Anterior cingulate cortex (tissue), 58 donors: ENCODE results near the gene ABCD1.
"Not testable (repeated sequence)": the region's sequence is repeated elsewhere in the genome, so short reads cannot be mapped to it uniquely, and the experiment has no call there.

Experiments used
- DNase-seq, 58 donors: peaks; one replicate each; lab custom pipeline; 2025; lab: John Stamatoyannopoulos, UW

Gene ABCD1

DNA sequence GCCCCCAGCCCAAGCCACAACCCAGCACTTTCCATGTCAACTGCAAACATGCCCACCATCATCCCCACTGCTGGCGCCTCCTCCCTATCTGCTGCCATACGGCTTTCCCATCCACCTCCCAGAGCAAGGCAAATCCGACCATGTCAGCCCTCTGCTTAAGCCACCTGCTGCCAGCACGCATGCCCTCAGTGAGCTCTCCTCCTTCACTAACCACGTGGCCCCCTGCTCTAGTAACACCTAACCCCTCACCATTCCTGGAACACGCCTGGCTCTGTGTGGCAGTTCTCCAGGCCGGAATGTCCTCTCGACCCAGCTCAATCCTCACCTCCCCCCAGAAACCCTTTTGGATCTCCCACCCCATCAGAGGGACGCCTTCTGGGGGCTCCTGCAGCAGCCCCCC, 17.9 kb upstream of the ABCD1 start:
- no peak for DNase-seq

DNA sequence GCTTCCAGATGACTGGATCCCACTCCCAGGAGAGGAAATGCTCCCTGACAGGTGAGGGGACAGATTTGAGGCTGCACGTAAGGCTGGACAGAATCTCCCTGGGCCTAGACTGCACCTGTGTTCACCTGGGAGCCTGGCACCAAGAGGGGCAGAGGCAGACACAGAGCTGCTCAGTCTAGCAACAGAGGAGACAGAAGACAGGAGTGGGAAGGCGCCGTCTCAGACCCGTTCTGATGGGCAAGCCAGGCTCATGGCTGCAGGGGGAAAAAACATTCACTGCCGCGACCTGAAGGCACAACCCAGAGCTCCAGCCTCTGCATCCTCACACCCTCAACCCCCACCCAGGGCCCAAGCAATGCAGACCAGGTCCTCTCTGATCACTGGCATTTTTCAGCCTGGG, 17.2 kb upstream of the ABCD1 start:
- DNase-seq, result no peak

DNA sequence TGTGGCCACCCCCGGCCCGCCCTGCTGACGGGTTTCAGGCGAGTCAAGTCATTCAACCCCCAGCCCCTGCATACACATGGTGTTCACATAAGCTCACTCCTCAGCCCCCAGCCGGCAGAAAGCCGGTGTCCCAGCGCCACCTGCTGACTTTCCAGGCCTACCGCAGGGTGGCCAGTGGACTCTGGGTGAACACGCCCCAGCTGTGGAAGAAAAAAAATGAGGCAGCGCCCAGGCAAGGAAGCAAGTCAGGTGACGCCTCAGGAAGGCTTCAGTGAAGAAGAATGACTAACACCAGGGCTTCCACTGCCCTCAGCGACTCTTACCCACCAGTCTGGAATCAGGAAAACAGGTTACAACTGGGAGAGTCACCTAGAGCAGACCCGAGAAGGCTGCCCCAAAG, 16.2 kb upstream of the ABCD1 start:
- DNase-seq, result peak in 50 of 58 donors; percentile 2 to 68 (median 42)

DNA sequence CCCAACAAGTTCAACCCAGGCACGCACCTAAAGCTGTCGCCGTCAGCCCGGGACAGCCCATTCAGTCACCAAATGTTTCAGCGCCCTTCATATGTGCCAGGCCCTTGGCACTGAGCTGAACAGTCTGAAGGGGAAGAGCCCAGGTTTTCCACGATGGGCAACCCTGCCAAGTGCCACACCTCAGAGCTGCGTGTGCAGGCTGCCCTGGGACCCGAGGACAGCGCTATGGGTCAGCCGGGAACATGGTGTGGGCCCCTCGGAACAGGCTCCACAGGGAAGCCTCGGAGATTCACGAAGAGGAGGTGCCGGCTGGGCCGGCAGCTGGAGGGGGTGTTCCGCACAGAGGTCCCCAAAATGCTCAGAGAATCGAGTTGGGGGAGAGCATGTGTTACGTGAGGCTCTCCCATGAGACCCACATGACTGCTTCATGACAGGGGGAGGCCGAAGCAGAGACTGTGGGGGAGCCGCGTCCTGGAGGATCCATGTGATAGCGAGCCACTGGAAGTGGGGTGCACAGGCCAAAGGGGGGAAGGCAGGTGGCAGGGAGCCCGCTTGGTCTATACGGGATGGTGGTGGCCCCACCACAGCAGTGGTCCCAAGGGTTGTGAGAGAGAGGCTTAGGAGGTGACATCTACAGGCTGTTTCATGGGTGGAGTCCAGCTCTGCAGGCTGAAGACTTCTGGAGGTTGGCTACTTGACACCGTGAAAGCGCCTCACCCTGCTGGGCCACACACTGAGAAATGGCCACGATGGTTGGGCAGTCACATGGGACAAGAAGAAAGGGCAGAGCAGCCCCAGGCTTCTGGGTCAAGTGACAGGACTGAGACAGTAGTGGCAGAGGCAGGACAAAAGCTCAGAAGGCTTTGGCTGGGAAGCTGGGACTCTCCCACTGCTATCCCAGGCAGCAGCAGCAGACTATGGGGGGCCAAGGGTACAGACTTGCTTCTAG, 14.7 kb upstream of the ABCD1 start:
- no peak for DNase-seq

DNA sequence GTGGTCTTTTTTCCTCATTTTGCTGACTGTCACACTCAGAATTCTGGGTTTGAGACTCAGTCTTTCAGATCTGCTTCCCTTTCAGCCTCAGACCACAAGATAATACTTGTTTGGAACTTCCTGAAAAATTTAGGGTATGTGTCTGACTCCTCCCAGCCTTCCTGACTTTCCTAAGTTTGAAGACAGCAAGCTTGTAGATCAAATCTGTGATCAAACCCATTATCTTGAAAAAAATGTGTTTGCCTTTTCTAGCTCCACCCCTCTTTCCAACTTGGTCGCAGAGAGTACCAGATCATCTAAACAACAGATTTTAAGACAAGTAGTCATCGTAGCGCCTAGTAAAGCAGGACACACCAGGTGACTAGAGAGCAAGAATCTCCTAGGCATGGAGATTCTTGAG, 10.4 kb upstream of the ABCD1 start:
- no peak for DNase-seq

DNA sequence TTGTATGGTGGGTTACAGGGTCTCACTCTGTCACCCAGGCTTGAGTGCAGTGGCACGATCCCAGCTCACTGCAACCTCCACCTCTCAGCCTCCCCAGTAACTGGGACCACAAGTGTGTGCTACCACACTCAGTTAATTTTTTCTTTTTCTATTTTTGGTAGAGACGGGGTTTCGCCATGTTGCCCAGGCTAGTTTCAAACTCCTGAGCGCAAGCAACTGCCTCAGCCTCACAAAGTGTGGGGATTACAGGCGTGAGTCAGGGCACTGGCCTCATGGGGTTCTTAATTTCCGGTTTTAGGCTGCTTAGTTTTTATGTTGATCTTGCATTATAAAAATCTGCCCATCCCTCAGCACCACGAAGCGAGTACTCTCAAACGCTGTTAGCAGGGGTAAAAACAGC, 7.2 kb upstream of the ABCD1 start:
- no peak for DNase-seq

DNA sequence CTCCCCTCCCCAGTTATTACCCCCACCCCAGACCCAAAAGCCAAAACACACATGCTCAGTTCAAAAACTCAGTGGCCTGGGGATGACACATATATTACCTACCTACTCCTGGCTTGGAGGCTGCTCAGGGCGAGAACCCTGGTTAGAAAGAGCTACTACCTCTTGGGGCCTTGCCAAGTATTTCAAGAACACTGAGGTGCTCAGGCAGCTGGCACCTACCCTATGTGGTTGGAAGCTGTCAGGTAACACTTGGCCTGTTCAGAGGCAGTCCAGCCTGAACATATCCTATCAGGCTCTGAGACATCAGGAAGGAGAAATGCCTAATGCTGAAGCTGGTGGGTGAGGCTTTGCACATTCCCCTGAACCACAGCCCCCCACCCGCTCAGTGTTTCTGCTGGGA, 5.4 kb upstream of the ABCD1 start:
- no peak for DNase-seq

DNA sequence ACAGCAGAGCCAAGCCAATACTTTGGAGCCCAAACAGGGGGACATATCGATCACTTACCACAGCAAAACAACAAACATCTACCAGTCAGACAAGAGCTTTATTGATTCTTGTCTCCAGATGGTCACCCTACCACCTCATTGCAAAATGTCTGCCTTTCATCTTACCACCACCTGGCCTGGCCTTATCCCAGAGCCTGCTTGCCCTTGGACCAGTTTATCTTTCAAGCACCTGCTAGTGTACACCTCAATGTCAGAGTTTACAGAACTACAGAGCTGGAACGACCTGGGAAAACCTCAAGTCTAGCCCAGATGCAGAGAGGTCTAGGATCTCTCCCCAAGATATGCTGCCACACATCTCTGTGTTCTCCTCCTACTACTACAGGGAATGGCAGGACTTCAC, 5.0 kb upstream of the ABCD1 start:
- DNase-seq, result no peak

DNA sequence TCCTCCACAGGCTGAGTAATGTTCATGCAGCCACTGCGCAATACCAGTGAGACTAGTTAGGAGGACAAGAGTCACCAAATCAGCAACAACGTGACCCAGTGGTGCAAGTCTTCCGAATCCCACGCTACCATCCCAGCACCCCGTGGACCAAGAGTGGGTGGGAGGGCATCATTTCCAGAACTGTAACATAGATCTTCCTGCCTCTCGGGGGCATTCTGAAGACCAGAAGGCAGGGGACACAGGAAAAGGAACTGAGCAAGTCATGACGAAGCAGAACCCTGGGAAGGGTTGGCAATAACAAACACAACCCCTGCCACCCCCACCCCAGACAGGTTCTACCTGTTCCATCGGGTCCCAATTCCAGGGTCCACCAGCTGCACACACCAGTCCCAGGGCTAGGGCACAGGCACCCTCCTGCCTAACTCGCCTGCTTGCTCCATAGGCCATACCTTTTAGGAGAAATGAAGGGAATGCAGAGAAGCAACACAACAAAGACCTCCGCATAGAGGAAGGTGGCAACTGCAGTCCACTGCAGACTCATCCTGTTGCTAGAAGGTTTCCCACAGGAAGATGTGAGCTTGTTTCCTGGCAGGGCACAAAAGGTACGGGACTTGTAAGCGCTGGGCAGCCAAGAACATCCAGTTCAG, 1.8 kb upstream of the ABCD1 start:
- no peak for DNase-seq

DNA sequence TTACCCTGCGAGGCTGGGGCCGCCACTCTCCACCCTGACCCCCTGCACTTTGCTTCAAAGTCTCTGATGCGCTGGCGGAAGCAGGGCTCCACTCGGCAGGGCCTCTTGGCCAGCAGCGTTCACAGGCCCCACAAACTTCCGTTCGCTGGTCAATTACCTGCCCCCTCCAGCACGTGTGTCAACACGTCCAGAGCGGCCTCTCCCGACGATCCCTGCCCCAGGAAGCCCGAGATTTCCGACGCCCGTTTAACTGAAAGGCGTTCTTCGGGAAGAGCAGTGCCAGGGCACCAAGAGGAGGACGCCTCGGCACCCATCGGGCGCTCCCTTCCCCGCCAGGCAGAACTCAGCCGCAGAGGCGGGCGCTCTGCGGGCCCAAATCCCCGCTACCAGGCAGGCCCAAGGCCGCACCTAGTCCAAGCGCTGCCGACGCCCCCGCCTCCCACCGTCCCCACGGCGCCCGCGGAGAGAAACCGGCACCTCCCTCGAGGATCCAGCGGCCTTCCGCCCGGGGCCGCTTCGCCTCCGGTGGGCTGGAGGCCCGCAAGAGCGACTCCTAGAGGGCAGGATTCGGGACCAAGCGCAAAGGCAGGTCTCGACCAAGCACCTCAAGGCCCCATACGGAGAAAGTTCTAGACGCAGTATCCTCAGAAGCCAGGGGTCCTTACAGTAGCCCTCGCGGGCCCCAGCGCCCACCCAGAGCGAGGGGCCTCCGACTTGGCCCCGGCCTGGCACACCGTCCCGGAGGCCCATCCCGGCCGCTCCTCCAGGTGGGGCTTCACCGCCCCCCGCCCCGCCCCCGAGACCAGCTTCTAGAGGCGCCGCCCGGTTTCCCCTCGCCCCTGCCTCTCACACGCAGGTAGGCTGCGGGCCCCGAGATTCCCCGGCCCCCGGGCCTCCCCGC, 1.1 kb upstream of the ABCD1 start:
- peak in 1 of 58 donors; percentile 24 for DNase-seq

DNA sequence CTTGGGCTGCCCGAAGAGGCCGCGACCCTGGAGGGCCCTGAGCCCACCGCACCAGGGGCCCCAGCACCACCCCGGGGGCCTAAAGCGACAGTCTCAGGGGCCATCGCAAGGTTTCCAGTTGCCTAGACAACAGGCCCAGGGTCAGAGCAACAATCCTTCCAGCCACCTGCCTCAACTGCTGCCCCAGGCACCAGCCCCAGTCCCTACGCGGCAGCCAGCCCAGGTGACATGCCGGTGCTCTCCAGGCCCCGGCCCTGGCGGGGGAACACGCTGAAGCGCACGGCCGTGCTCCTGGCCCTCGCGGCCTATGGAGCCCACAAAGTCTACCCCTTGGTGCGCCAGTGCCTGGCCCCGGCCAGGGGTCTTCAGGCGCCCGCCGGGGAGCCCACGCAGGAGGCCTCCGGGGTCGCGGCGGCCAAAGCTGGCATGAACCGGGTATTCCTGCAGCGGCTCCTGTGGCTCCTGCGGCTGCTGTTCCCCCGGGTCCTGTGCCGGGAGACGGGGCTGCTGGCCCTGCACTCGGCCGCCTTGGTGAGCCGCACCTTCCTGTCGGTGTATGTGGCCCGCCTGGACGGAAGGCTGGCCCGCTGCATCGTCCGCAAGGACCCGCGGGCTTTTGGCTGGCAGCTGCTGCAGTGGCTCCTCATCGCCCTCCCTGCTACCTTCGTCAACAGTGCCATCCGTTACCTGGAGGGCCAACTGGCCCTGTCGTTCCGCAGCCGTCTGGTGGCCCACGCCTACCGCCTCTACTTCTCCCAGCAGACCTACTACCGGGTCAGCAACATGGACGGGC, 579 bp downstream of the ABCD1 start:
- no peak for DNase-seq

DNA sequence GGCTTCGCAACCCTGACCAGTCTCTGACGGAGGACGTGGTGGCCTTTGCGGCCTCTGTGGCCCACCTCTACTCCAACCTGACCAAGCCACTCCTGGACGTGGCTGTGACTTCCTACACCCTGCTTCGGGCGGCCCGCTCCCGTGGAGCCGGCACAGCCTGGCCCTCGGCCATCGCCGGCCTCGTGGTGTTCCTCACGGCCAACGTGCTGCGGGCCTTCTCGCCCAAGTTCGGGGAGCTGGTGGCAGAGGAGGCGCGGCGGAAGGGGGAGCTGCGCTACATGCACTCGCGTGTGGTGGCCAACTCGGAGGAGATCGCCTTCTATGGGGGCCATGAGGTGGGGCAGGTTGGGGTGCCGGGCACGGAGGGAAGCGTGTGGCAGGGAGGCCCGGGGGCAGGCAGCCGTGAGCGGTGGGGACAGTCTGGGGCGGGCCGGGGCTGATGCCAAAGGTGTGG, 1.2 kb downstream of the ABCD1 start:
- DNase-seq, result peak in 2 of 58 donors; percentile 3 to 21

DNA sequence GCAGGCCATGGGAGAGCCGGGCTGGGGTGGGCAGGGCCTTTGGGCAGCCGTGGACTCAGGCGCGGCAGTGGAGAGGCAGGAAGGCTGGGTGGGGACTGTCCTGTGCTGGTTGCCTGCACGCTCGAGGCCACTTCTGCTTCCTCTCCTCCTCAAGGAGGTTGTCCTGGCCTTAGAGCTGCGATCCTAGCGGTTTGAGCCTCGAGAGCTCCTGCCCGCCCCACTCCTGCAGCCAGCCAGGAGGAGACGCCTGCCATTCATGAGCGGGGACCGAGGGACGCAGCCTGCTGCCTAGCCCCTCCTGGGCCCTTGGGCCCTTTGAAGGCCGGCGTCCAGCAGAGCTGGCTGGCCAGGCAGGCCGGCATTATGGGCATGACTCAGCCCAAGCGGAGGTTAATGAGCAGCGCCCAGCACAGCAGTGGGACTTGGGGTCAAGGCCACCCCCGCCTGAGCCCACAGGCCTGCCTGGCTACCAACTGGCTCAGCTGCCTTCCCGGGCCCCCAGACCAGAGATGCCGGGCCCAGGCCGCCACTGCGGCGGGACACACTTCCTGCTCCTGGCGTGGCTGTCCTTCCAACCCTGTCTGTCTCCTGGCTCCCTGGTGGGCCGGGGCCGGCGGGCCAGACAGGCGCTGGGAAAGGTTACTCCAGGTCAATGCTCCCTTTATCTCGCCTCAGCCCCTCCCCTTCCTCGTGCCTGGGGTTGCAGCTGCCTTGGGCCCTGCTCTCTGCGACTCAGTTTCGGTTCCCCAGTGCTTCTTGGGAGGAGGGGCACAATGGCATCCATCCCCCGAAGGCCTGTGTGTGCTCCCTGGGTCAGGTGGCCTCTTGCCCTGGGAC, 1.8 kb downstream of the ABCD1 start:
- DNase-seq, result peak in 36 of 58 donors; percentile 21 to 84 (median 58)

DNA sequence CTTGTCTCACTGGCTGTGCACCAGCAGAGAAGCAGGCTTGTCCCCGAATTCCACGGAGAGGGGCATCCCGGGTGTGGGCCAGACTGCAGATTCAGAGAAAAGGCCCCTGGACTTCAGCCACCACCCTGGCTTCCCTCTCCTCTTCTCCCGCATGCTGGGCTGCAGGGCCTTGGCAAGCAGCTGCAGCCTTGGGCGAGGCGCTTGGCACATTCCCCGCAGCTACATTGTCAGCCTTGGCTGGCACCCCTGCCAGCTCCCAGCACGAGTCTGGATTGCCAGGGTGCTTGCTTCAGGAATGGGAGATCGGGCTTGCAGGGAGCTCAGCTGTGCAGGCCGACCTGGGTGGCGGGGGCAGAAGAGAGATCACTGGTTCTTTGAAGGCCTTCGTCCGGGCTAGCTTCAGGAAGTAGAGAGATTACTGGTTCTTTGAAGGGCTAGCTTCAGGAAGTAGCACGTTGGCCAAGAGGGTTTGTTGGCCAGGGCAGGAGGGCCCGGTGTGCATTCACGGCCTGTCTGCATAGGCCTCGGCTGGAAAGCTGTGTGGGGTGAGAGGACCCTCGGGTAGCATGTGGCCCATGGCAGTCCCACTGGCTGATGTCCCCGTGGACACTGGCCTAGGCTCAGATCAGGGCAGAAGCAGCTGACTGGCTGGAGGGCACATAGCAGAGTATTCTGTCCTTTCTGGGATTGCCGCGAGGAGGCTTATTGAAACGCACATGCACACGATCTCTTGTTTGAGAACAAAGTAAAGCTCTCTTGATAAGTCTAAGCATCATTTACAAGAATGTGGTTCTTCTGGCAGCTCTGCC, 2.7 kb downstream of the ABCD1 start:
- DNase-seq, result peak in 56 of 58 donors; percentile 8 to 84 (median 65)

DNA sequence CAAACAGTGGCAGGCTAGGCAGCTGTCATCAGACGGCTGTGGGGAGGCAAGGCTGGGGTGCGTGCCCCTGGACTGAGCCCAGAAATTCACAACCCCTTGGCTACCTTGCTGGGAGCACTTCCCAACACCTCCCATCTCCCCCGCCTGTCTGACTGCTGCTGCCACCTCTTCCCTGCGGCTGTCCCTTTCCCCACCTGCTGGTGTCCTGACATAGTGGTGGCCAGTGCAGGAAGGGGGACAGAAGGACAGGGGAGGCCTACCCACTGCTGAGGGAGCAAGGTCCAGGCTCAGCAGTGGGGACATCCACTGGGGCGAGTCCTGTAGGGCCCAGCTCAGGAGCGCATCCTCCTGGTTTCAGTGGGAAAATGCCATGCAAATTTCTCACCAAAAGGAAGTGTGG, 3.4 kb downstream of the ABCD1 start:
- DNase-seq, result no peak

DNA sequence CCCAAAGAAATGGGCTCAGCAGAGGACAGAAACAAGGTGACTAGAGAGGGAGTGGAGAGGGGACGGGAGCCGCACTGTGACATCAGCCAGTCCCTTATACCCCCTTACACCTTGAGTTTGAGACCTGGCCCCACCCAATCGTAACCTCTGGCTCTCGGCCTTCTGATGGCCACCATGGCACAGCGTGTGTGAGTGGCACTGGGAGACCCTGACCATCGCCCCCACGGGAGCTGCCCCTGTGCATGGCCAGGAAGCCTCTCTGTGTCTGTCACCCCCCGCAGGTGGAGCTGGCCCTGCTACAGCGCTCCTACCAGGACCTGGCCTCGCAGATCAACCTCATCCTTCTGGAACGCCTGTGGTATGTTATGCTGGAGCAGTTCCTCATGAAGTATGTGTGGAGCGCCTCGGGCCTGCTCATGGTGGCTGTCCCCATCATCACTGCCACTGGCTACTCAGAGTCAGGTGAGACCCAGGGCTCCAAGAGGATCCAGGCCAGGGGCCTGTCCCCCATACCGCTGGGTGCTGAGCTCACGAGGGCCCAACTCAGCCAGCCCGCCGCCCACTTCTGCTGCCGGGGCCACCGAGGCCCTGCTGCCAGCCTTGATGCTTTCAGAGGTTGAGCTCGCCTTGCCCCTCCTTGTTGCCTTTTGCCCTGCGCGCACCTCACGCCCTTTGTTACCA, 4.4 kb downstream of the ABCD1 start:
- DNase-seq, result no peak

DNA sequence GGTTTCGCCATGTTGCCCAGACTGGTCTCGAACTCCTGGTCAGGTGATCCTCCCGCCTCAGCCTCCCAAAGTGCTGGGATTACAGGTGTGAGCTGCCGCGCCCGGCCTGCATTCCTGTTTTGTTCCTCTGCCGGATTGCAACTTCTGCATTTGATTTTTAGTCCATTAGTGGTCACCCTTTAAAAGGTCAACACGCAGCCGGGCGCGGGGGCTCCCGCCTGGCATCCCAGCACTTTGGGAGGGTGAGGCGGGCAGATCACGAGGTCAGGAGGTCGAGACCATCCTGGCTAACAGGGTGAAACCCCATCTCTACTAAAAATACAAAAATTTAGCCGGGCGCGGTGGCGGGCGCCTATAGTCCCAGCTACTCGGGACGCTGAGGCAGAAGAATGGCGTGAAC, 5.5 kb downstream of the ABCD1 start:
- DNase-seq, result not testable (repeated sequence)
